Gastroesophageal sphincter (tissue), 3 donors: ENCODE measurements around the gene RAB27B.

Experiments used
- CTCF ChIP-seq, 4 experiments: fragments of 200-600 bp in 2 of 4; fragments of 450-650 bp in 2 of 4; sonication (generic) in 1 of 4; IDR thresholded peaks; one replicate each; pipeline ENCODE4 v1.5.1; 2017 to 2019; ENCODE audit warnings: antibody characterized with exemption in 4 of 4, mild to moderate bottlenecking in 2 of 4, moderate library complexity in 2 of 4
- EP300 ChIP-seq: sonication (generic); formaldehyde crosslinking; IDR thresholded peaks from one replicate; pipeline ENCODE4 v1.6.1; 2017; ENCODE audit warnings: antibody characterized with exemption, mild to moderate bottlenecking
- POLR2A ChIP-seq, 2 donors: fragments of 450-650 bp; IDR thresholded peaks; one replicate each; pipeline ENCODE4 v1.6.1; 2017; ENCODE audit warnings: antibody characterized with exemption in 2 of 2, mild to moderate bottlenecking in 2 of 2, moderate library complexity in 1 of 2
- POLR2AphosphoS5 ChIP-seq: sonication (generic); formaldehyde crosslinking; IDR thresholded peaks from one replicate; pipeline ENCODE4 v1.6.1; 2017; ENCODE audit warnings: antibody characterized with exemption

- no peak for TF ChIP-seq CTCF (IDR thresholded peaks at IDR 0.05)
- TF ChIP-seq EP300: no peak
- no peak for TF ChIP-seq POLR2A (IDR thresholded peaks at IDR 0.05)
- TF ChIP-seq POLR2AphosphoS5: no peak
Measured at GRCh38 chr18:54942569-54942968, 114.3 kb downstream of the RAB27B start.
